ENCODE results near the gene VWDE. TPM values are rescaled to one million over a fixed set of nuclear protein-coding genes. Genes with fewer than 3 reads are reported as not detected.

The VWDE gene
- total RNA-seq, 1 donor from 2014 or later = 23.8 TPM

DNA sequence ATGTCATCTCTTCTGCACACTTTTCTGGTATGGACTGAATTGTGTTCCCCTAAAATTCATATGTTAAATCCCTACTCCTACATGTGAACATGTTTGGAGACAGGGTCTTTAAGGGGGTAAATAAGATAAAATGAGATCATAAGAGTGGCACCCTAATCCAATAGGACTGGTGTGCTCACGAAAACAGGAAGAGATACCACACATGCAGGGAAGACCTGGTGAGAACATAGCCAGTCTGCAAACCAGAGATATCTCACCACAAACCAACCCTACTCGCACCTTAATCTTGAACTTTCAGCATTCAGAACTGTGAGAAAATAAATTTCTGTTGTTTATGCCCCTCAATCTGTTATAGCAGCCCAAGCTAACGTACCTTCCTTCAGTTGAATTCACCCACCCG is 51.8 kb downstream of the VWDE start:
- Mint-ChIP-seq H3K4me3 (no peak overlapping the region), H3K36me3 (peaks cover 38% of the 10 kb centered on the region), H3K27me3 (ENCODE audit: low read depth) (no peaks in the 10 kb centered on the region), H3K4me1 (no peaks in the 10 kb centered on the region), H3K27ac (no peak overlapping the region), H3K9me3 (no peaks in the 10 kb centered on the region)
- DNase-seq (ENCODE audit: low spot score in 2 of 2, unreplicated experiment in 2 of 2) = no peak
- TF ChIP-seq, protein P1, sequence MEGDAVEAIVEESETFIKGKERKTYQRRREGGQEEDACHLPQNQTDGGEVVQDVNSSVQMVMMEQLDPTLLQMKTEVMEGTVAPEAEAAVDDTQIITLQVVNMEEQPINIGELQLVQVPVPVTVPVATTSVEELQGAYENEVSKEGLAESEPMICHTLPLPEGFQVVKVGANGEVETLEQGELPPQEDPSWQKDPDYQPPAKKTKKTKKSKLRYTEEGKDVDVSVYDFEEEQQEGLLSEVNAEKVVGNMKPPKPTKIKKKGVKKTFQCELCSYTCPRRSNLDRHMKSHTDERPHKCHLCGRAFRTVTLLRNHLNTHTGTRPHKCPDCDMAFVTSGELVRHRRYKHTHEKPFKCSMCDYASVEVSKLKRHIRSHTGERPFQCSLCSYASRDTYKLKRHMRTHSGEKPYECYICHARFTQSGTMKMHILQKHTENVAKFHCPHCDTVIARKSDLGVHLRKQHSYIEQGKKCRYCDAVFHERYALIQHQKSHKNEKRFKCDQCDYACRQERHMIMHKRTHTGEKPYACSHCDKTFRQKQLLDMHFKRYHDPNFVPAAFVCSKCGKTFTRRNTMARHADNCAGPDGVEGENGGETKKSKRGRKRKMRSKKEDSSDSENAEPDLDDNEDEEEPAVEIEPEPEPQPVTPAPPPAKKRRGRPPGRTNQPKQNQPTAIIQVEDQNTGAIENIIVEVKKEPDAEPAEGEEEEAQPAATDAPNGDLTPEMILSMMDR (IDR thresholded peaks at IDR 0.05; ENCODE audit: unreplicated experiment) = no peak

- Mint-ChIP-seq H3K4me1 (no peaks in the 10 kb centered on the region), H3K36me3 (peaks cover 38% of the 10 kb centered on the region), H3K27me3 (ENCODE audit: low read depth) (no peaks in the 10 kb centered on the region), H3K9me3 (no peaks in the 10 kb centered on the region), H3K4me3 (no peak overlapping the region), H3K27ac (no peak overlapping the region)
- TF ChIP-seq, protein P1 (IDR thresholded peaks at IDR 0.05; ENCODE audit: unreplicated experiment) = no peak
- no peak for DNase-seq (ENCODE audit: low spot score in 2 of 2, unreplicated experiment in 2 of 2)
These were observed 52.7 kb downstream of the VWDE start for GRCh38 chr7:12350971-12351370.

- Mint-ChIP-seq H3K9me3 (no peaks in the 10 kb centered on the region), H3K4me1 (no peaks in the 10 kb centered on the region)
- TF ChIP-seq, protein P1 (IDR thresholded peaks at IDR 0.05; ENCODE audit: unreplicated experiment) = no peak
These were observed 66.6 kb downstream of the VWDE start for GRCh38 chr7:12337095-12337494.

GRCh38 chr7:12328888-12329770 is 74.5 kb downstream of the VWDE start:
- peaks cover 17% of the 10 kb centered on the region for H3K36me3 Mint-ChIP-seq
- no peaks in the 10 kb centered on the region for H3K9me3 Mint-ChIP-seq
- DNase-seq (ENCODE audit: low spot score in 2 of 2, unreplicated experiment in 2 of 2) = no peak
- no peaks in the 10 kb centered on the region for H3K27me3 Mint-ChIP-seq (ENCODE audit: low read depth)
- TF ChIP-seq, protein P1 (IDR thresholded peaks at IDR 0.05; ENCODE audit: unreplicated experiment) = no peak
- no peak overlapping the region for H3K27ac Mint-ChIP-seq
- H3K4me1 Mint-ChIP-seq = no peaks in the 10 kb centered on the region
- no peak overlapping the region for H3K4me3 Mint-ChIP-seq

More at GRCh38 chr7:12337095-12337494, 66.6 kb downstream of the VWDE start:
- H3K27ac Mint-ChIP-seq = no peak overlapping the region
- H3K27me3 Mint-ChIP-seq (ENCODE audit: low read depth) = no peaks in the 10 kb centered on the region
- no peak for DNase-seq (ENCODE audit: low spot score in 2 of 2, unreplicated experiment in 2 of 2)
- H3K4me3 Mint-ChIP-seq = no peak overlapping the region
- peaks cover 23% of the 10 kb centered on the region for H3K36me3 Mint-ChIP-seq

GRCh38 chr7:12327922-12328321 is 75.7 kb downstream of the VWDE start:
- no peaks in the 10 kb centered on the region for H3K27me3 Mint-ChIP-seq (ENCODE audit: low read depth)

More at GRCh38 chr7:12327922-12328321, 75.7 kb downstream of the VWDE start:
- Mint-ChIP-seq H3K4me3 (no peak overlapping the region), H3K36me3 (peaks cover 17% of the 10 kb centered on the region), H3K4me1 (no peaks in the 10 kb centered on the region), H3K27ac (no peak overlapping the region), H3K9me3 (no peaks in the 10 kb centered on the region)
- TF ChIP-seq, protein P1 (IDR thresholded peaks at IDR 0.05; ENCODE audit: unreplicated experiment) = no peak
- DNase-seq (ENCODE audit: low spot score in 2 of 2, unreplicated experiment in 2 of 2) = no peak
